ENCODE results near the gene TRAF3IP1. TPM values are rescaled to one million over a fixed set of nuclear protein-coding genes. Genes with fewer than 3 reads are reported as not detected.

TRAF3IP1 gene
- total RNA-seq, 1 donor from 2014 or later: 11.2 TPM

DNA sequence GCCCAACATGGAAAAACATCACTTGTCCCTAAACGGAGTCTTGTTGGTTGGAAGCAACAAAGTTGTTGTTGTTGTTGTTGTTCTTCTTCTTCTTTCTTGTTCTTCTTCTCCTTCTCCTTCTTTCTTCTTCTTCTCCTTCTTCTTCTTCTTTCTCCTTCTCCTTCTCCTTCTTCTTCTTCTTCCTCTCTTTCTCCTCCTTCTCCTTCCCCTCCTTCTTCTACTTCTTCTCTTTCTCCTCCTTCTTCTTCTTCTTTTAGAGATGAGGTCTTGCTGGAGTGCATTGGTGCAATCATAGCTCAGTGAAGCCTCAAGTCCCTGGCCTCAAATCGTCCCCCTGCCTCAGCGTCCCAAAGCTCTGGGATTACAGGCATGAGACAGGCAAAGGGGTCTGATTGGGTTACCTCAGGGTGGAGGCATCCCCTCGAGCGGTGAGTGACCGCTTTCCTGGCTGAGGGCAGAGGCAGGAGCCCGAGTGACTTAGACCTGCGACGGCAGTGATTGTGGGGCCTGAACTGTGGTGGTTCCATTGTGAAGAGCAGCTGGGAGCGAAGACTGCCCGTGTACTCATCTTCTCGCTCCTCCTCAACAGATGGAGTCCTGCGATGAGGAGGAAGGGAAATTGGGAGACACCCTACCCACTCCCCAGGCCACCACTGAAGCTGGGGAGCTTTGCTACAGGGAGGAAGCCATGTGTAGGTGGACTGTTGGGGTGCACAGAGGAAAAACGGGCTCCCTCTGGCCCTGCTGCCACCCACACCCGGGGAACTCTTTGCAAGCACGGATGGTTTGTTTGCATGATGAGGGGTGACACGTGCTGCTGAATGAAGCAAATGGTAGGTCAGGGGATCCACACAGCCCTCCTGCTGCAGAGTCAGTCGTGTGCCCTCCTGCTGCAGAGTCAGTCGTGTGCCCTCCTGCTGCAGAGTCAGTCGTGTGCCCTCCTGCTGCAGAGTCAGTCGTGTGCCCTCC lies 24.9 kb upstream of the TRAF3IP1 start:
- Mint-ChIP-seq H3K36me3 (no peaks in the 10 kb centered on the region), H3K9me3 (no peaks in the 10 kb centered on the region), H3K4me3 (no peak overlapping the region), H3K4me1 (peaks cover 6% of the 10 kb centered on the region), H3K27me3 (ENCODE audit: insufficient read depth, low read depth) (peaks cover 7% of the 10 kb centered on the region), H3K27ac (no peak overlapping the region)
- no peaks in the 10 kb centered on the region for H3K36me3 ChIP-seq
- DNase-seq (ENCODE audit: low spot score): no peak
- H3K9me3 ChIP-seq (ENCODE audit: low read depth): no peaks in the 10 kb centered on the region
- H3K4me1 ChIP-seq: peaks cover 8% of the 10 kb centered on the region
- H2AFZ ChIP-seq (replicated peaks): no peak overlapping the region
- H3K4me3 ChIP-seq: no peak overlapping the region
- H3K27me3 ChIP-seq: peaks cover 5% of the 10 kb centered on the region
- no peaks in the 10 kb centered on the region for H3K79me2 ChIP-seq (ENCODE audit: low read depth)
- no peak for TF ChIP-seq EZH2phosphoT487 (IDR thresholded peaks at IDR 0.05)
- TF ChIP-seq CTCF (IDR thresholded peaks at IDR 0.05): no peak
- TF ChIP-seq EZH2 (IDR thresholded peaks at IDR 0.05): no peak
- no peak overlapping the region for H3K27ac ChIP-seq
- H3K4me2 ChIP-seq: no peak overlapping the region
- H3K9ac ChIP-seq: no peak overlapping the region
- no peaks in the 10 kb centered on the region for H4K20me1 ChIP-seq (ENCODE audit: low read depth)
- peaks cover 4% of the 10 kb centered on the region for H3F3A ChIP-seq (ENCODE audit: low read depth)

- TF ChIP-seq EZH2phosphoT487 (IDR thresholded peaks at IDR 0.05) (no peak), CTCF (IDR thresholded peaks at IDR 0.05) (no peak), EZH2 (IDR thresholded peaks at IDR 0.05) (no peak)
- Histone ChIP-seq H3K27ac (no peak overlapping the region), H2AFZ (replicated peaks) (no peak overlapping the region), H3K4me3 (no peak overlapping the region), H3K9me3 (ENCODE audit: low read depth) (no peaks in the 10 kb centered on the region), H3K27me3 (no peaks in the 10 kb centered on the region), H3K9ac (no peak overlapping the region), H4K20me1 (ENCODE audit: low read depth) (no peaks in the 10 kb centered on the region), H3K79me2 (ENCODE audit: low read depth) (no peaks in the 10 kb centered on the region), H3K4me2 (no peak overlapping the region), H3K36me3 (no peaks in the 10 kb centered on the region), H3F3A (ENCODE audit: low read depth) (no peaks in the 10 kb centered on the region), H3K4me1 (peaks cover 6% of the 10 kb centered on the region)
- Mint-ChIP-seq H3K27ac (peak overlapping the region; percentile 69), H3K9me3 (no peaks in the 10 kb centered on the region), H3K27me3 (ENCODE audit: insufficient read depth, low read depth) (peaks cover 7% of the 10 kb centered on the region), H3K4me3 (no peak overlapping the region), H3K4me1 (peaks cover 3% of the 10 kb centered on the region), H3K36me3 (no peaks in the 10 kb centered on the region)
- DNase-seq (ENCODE audit: low spot score): no peak
Measured at GRCh38 chr2:238296638-238297457, 23.5 kb upstream of the TRAF3IP1 start.

- Mint-ChIP-seq H3K4me1 (peaks cover 3% of the 10 kb centered on the region), H3K27me3 (ENCODE audit: insufficient read depth, low read depth) (peaks cover 6% of the 10 kb centered on the region), H3K27ac (no peak overlapping the region), H3K36me3 (no peaks in the 10 kb centered on the region), H3K4me3 (no peak overlapping the region), H3K9me3 (no peaks in the 10 kb centered on the region)
- no peak overlapping the region for H3K4me3 ChIP-seq
- H3K36me3 ChIP-seq: no peaks in the 10 kb centered on the region
- H3K27me3 ChIP-seq: no peaks in the 10 kb centered on the region
- TF ChIP-seq CTCF (IDR thresholded peaks at IDR 0.05) (no peak), EZH2 (IDR thresholded peaks at IDR 0.05) (no peak), EZH2phosphoT487 (IDR thresholded peaks at IDR 0.05) (no peak)
- no peak overlapping the region for H2AFZ ChIP-seq (replicated peaks)
- no peaks in the 10 kb centered on the region for H3K9me3 ChIP-seq (ENCODE audit: low read depth)
- no peak for DNase-seq (ENCODE audit: low spot score)
- H3K79me2 ChIP-seq (ENCODE audit: low read depth): no peaks in the 10 kb centered on the region
- no peaks in the 10 kb centered on the region for H4K20me1 ChIP-seq (ENCODE audit: low read depth)
- no peak overlapping the region for H3K27ac ChIP-seq
- H3K4me2 ChIP-seq: no peak overlapping the region
- H3F3A ChIP-seq (ENCODE audit: low read depth): no peaks in the 10 kb centered on the region
- H3K9ac ChIP-seq: no peak overlapping the region
- peaks cover 6% of the 10 kb centered on the region for H3K4me1 ChIP-seq
Measured at GRCh38 chr2:238299803-238300202, 20.5 kb upstream of the TRAF3IP1 start.
